Neural progenitor cell (in vitro differentiated cells): ENCODE results near the gene SOCS6. TPM values are rescaled to one million over a fixed set of nuclear protein-coding genes. Genes with fewer than 3 reads are reported as not detected.
A peak's percentile ranks its signal among the peaks of the same experiment; 100 is the strongest.
"Not testable (repeated sequence)": the region's sequence is repeated elsewhere in the genome, so short reads cannot be mapped to it uniquely, and the experiment has no call there.

Experiments
- DNase-seq: peaks from one replicate; pipeline ENCODE4 v3.0.0-alpha.2; 2016; ENCODE audit warnings: low spot score
- H2AFZ ChIP-seq: fragments of 200-600 bp; sonication (generic); replicated peaks from 2 replicates; pipeline ENCODE4 v1.6.1; 2016; ENCODE audit warnings: antibody characterized with exemption
- H3F3A ChIP-seq: fragments of 200-600 bp; sonication (generic); 2 replicates; pipeline ENCODE4 v1.6.1; 2016; ENCODE audit warnings: antibody characterized with exemption, low read depth
- H3K27ac ChIP-seq: fragments of 200-600 bp; sonication (generic); 2 replicates; pipeline ENCODE4 v1.5.1; 2016; ENCODE audit warnings: mild to moderate bottlenecking
- H3K27me3 ChIP-seq: fragments of 200-600 bp; sonication (generic); 2 replicates; pipeline ENCODE4 v1.6.1; 2016; ENCODE audit warnings: mild to moderate bottlenecking, moderate library complexity
- H3K36me3 ChIP-seq: fragments of 200-600 bp; sonication (generic); 2 replicates; pipeline ENCODE4 v1.5.1; 2016
- H3K4me1 ChIP-seq: fragments of 200-600 bp; sonication (generic); 2 replicates; pipeline ENCODE4 v1.6.1; 2016; ENCODE audit warnings: mixed run types
- H3K4me2 ChIP-seq: fragments of 200-600 bp; sonication (generic); 2 replicates; pipeline ENCODE4 v1.6.1; 2016
- H3K4me3 ChIP-seq: fragments of 200-600 bp; sonication (generic); 2 replicates; pipeline ENCODE4 v1.5.1; 2016
- H3K79me2 ChIP-seq: fragments of 200-600 bp; sonication (generic); 2 replicates; pipeline ENCODE4 v1.6.1; 2016; ENCODE audit warnings: low read depth
- H3K9ac ChIP-seq: fragments of 200-600 bp; sonication (generic); 2 replicates; pipeline ENCODE4 v1.6.1; 2016
- H3K9me3 ChIP-seq: fragments of 200-600 bp; sonication (generic); 2 replicates; pipeline ENCODE4 v1.5.1; 2016; ENCODE audit warnings: low read depth
- H4K20me1 ChIP-seq: fragments of 200-600 bp; sonication (generic); 2 replicates; pipeline ENCODE4 v1.6.1; 2016; ENCODE audit warnings: low read depth
- H3K27ac Mint-ChIP-seq: 3 replicates; pipeline ENCODE4 v1.8.0; 2021; ENCODE audit warnings: mixed read lengths
- H3K27me3 Mint-ChIP-seq: 2 replicates; pipeline ENCODE4 v1.8.0; 2022; ENCODE audit warnings: low read depth, mild to moderate bottlenecking, inconsistent platforms, moderate library complexity, mixed read lengths; ENCODE audit not compliant: insufficient read depth
- H3K36me3 Mint-ChIP-seq: 3 replicates; pipeline ENCODE4 v1.8.0; 2021; ENCODE audit warnings: mixed read lengths
- H3K4me1 Mint-ChIP-seq: 3 replicates; pipeline ENCODE4 v1.8.0; 2021; ENCODE audit warnings: mixed read lengths
- H3K4me3 Mint-ChIP-seq: 3 replicates; pipeline ENCODE4 v1.8.0; 2021; ENCODE audit warnings: mild to moderate bottlenecking, moderate library complexity, mixed read lengths
- H3K9me3 Mint-ChIP-seq: 3 replicates; pipeline ENCODE4 v1.8.0; 2020; ENCODE audit warnings: mixed read lengths
- EZH2 ChIP-seq: fragments of 200-600 bp; sonication (generic); IDR thresholded peaks from 2 replicates; pipeline ENCODE4 v1.6.1; 2017; ENCODE audit warnings: antibody characterized with exemption, mild to moderate bottlenecking, moderate library complexity
- EZH2phosphoT487 ChIP-seq: fragments of 200-600 bp; sonication (generic); IDR thresholded peaks from 2 replicates; pipeline ENCODE4 v1.6.1; 2017; ENCODE audit warnings: antibody characterized with exemption
- total RNA-seq: library from RNA; depleted of rRNA; stranded (reverse); fragments of >200 nt; gene quantifications from 2 replicates; pipeline ENCODE4 v1.2.3, GENCODE V29; 2015; ENCODE audit warnings: low replicate concordance
- TF ChIP-seq, protein P1 (sequence below): fragments of 200-600 bp; sonication (generic); IDR thresholded peaks from 2 replicates; pipeline ENCODE4 v1.5.1; 2017; ENCODE audit warnings: antibody characterized with exemption, mild to moderate bottlenecking

Gene SOCS6
- total RNA-seq, 1 donor from 2014 or later: 45.1 TPM

DNA sequence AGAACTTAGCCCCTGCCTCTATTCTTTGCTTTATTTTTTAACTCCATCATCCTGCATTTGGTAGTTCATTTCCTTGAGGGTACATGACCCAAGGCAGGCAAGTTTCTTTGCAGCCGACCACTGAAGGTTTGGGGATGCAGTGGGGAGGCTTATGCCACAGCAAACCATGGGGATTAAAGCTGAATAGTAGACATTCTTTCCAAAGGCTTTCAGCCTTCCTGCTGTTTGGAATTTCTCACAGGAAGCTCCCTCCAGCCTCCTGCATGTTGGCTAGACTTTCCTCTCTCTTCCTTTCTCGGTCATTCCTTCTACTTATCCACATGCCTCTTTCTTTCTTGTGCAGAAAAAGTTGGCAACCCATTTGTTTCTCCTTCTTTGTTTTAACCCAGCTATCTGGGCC, 77.3 kb downstream of the SOCS6 start:
- H3K9me3 Mint-ChIP-seq: peaks cover 4% of the 10 kb centered on the region
- H3K4me3 ChIP-seq: no peak overlapping the region
- H3K4me2 ChIP-seq: peak overlapping the region; percentile 50
- H3K27ac Mint-ChIP-seq: peak overlapping the region; percentile 15
- no peaks in the 10 kb centered on the region for H3K27me3 Mint-ChIP-seq
- no peak overlapping the region for H2AFZ ChIP-seq
- DNase-seq: peak; percentile 82
- no peaks in the 10 kb centered on the region for H4K20me1 ChIP-seq
- no peaks in the 10 kb centered on the region for H3K27me3 ChIP-seq
- no peak overlapping the region for H3K4me3 Mint-ChIP-seq
- H3K27ac ChIP-seq: peak overlapping the region; percentile 69
- H3K79me2 ChIP-seq: no peaks in the 10 kb centered on the region
- H3F3A ChIP-seq: peaks cover 11% of the 10 kb centered on the region
- H3K4me1 ChIP-seq: peaks cover 17% of the 10 kb centered on the region
- TF ChIP-seq, protein P1, sequence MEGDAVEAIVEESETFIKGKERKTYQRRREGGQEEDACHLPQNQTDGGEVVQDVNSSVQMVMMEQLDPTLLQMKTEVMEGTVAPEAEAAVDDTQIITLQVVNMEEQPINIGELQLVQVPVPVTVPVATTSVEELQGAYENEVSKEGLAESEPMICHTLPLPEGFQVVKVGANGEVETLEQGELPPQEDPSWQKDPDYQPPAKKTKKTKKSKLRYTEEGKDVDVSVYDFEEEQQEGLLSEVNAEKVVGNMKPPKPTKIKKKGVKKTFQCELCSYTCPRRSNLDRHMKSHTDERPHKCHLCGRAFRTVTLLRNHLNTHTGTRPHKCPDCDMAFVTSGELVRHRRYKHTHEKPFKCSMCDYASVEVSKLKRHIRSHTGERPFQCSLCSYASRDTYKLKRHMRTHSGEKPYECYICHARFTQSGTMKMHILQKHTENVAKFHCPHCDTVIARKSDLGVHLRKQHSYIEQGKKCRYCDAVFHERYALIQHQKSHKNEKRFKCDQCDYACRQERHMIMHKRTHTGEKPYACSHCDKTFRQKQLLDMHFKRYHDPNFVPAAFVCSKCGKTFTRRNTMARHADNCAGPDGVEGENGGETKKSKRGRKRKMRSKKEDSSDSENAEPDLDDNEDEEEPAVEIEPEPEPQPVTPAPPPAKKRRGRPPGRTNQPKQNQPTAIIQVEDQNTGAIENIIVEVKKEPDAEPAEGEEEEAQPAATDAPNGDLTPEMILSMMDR: no peak
- TF ChIP-seq EZH2: no peak
- no peak for TF ChIP-seq EZH2phosphoT487
- H3K36me3 ChIP-seq: no peaks in the 10 kb centered on the region
- H3K4me1 Mint-ChIP-seq: peaks cover 13% of the 10 kb centered on the region
- H3K36me3 Mint-ChIP-seq: no peaks in the 10 kb centered on the region
- no peaks in the 10 kb centered on the region for H3K9me3 ChIP-seq
- no peak overlapping the region for H3K9ac ChIP-seq

- TF ChIP-seq, protein P1: no peak
- TF ChIP-seq EZH2: no peak
Measured at GRCh38 chr18:70366670-70367069, 77.8 kb downstream of the SOCS6 start.

DNA sequence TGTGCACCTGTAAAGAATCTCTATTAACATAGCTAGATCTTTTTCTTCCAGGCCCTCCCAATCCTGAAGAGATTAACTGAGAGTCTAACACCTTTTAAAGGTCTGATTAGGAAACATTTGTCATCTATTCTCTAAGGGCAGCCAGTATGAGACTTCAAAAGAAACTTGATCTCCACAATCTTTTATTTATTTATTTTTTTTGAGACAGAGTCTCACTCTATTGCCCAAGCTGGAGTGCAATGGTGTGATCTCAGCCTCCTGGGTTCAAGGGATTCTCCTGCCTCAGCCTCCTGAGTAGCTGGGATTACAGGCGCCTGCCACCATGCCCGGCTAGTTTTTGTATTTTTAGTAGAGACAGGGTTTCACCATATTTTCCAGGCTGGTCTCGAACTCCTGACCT, 78.5 kb downstream of the SOCS6 start:
- H3K4me3 Mint-ChIP-seq, H3K79me2 ChIP-seq, H3K36me3 ChIP-seq, H3K9me3 Mint-ChIP-seq, H4K20me1 ChIP-seq, H2AFZ ChIP-seq, H3K36me3 Mint-ChIP-seq, H3K27ac ChIP-seq, H3K27me3 ChIP-seq, H3K27ac Mint-ChIP-seq, H3K9me3 ChIP-seq, H3K27me3 Mint-ChIP-seq, H3K9ac ChIP-seq, H3K4me3 ChIP-seq, DNase-seq: not testable (repeated sequence)
- Histone ChIP-seq H3F3A (peaks cover 11% of the 10 kb centered on the region), H3K4me2 (peak overlapping the region; percentile 50), H3K4me1 (peaks cover 17% of the 10 kb centered on the region)
- H3K4me1 Mint-ChIP-seq: peaks cover 13% of the 10 kb centered on the region

More at GRCh38 chr18:70366670-70367069, 77.8 kb downstream of the SOCS6 start:
- Histone ChIP-seq H3K9me3 (no peaks in the 10 kb centered on the region), H3K4me2 (peak overlapping the region; percentile 50), H3K4me1 (peaks cover 17% of the 10 kb centered on the region), H3F3A (peaks cover 11% of the 10 kb centered on the region), H3K9ac (no peak overlapping the region), H3K27ac (peak overlapping the region; percentile 69), H3K27me3 (no peaks in the 10 kb centered on the region), H3K36me3 (no peaks in the 10 kb centered on the region), H2AFZ (peak overlapping the region; percentile 38), H3K4me3 (no peak overlapping the region), H4K20me1 (no peaks in the 10 kb centered on the region), H3K79me2 (no peaks in the 10 kb centered on the region)
- H3K27me3 Mint-ChIP-seq: no peaks in the 10 kb centered on the region
- no peak overlapping the region for H3K4me3 Mint-ChIP-seq
- H3K4me1 Mint-ChIP-seq: peaks cover 13% of the 10 kb centered on the region
- H3K36me3 Mint-ChIP-seq: no peaks in the 10 kb centered on the region
- DNase-seq: no peak
- peak overlapping the region; percentile 23 for H3K27ac Mint-ChIP-seq
- H3K9me3 Mint-ChIP-seq: peaks cover 4% of the 10 kb centered on the region

DNA sequence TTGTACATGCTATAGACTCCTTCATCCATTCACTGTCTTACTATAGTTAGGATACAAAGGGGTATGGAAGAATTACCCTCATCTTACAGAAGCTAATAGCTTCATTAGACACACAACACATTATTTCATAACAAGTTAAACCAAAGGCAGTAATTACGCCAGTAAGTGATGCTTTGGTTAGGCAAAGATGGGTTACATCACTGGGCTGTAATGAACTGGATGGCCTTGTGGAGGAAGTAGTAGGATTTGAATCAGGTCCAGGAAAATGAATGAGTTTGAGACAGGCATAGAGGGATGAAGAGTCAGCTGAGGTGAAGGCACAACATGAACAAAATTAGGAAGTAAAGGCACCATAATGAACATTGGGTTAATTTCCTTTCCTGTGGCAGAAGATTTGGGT, 80.1 kb downstream of the SOCS6 start:
- peaks cover 13% of the 10 kb centered on the region for H3K4me1 Mint-ChIP-seq
- H3K4me2 ChIP-seq: no peak overlapping the region
- DNase-seq: no peak
- TF ChIP-seq EZH2phosphoT487 (no peak), EZH2 (no peak)
- TF ChIP-seq, protein P1: no peak
- H3K79me2 ChIP-seq: no peaks in the 10 kb centered on the region
- H3K27me3 ChIP-seq: no peaks in the 10 kb centered on the region
- no peaks in the 10 kb centered on the region for H3K36me3 Mint-ChIP-seq
- no peaks in the 10 kb centered on the region for H3K9me3 ChIP-seq
- H3K27me3 Mint-ChIP-seq: no peaks in the 10 kb centered on the region
- no peaks in the 10 kb centered on the region for H4K20me1 ChIP-seq
- H2AFZ ChIP-seq: no peak overlapping the region
- no peak overlapping the region for H3K27ac ChIP-seq
- peaks cover 11% of the 10 kb centered on the region for H3F3A ChIP-seq
- no peak overlapping the region for H3K4me3 Mint-ChIP-seq
- no peak overlapping the region for H3K27ac Mint-ChIP-seq
- no peak overlapping the region for H3K9ac ChIP-seq
- H3K36me3 ChIP-seq: no peaks in the 10 kb centered on the region
- H3K4me3 ChIP-seq: no peak overlapping the region
- peaks cover 4% of the 10 kb centered on the region for H3K9me3 Mint-ChIP-seq
- H3K4me1 ChIP-seq: peaks cover 20% of the 10 kb centered on the region
